GM10847 (cell line): ENCODE data around the gene ANKH.
A peak's percentile ranks its signal among the peaks of the same experiment; 100 is the strongest.

Experiments
- POLR2A ChIP-seq: IDR thresholded peaks from 2 replicates; pipeline ENCODE4 v1.6.1; 2011; ENCODE audit not compliant: insufficient read length; ENCODE audit errors: extremely low read depth

Gene ANKH

DNA sequence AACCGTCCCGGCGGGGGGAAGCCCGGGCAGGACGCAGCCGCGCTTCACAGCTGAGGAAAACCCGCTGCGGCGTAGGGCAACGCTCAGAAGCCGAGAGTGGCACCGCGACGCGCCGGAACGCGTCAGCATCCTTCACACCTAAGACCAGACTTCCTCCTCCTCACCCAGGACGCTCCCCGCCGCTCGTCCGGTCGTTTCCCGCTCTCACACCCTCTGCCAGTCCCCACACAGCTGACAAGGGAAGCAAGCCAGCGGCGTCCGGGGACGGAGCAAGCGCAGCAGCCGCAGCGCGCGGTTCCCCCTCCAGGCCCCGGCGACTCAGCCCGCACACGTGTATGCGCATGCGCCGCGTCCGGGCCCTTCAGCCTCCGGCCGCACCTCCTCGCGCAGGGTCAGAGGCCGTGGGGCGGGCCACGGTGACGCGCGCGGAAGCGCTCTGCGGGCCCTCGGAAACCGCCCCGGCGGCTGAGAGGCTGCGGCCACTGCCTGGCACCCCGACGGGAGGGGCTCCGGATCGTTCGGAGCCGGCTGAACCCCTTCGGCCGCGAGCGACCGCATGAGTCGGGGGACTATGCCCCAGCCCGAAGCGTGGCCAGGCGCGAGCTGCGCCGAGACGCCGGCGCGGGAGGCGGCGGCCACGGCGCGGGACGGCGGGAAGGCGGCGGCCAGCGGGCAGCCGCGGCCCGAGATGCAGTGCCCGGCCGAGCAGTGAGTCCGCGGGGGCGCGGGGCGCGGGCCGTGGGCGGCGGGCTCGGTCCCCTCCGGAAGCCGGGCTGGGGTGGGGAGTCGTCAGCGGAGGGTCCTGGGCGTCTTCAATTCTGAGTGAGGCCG is 207.1 kb downstream of the ANKH start, which contains the start of gene OTULIN:
Gene OTULIN, plus strand, starts transcription at position 449 of the 831 bp plus-strand sequence. Its CDS starts 108 bp downstream, at position 557.
- peak; percentile 84 for TF ChIP-seq POLR2A

DNA sequence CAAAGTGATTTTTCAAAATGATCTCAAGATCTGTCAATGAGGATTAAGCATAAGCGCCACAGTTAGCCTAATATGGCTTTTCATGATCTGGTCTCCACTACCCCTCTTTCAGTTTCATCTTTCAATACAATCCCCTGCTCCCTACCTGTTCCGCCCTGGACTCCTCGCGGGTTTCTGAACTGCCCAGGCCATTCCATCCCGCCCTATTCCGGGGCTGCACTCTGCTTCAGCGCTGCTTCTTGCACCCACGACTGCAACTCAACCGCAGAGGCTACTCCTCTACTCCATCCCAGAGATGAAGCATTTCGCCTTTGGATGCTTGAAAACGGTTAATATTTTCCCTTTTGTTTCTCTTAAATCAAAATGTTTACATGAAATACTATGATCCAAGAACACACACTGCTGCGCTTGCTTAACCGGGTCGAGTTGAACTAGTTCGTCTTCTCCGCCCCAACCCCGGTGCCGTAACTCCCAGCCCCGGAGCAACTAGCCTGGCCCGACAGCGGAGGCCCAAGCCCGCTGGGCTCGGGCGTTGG is 207.8 kb downstream of the ANKH start:
- no peak for TF ChIP-seq POLR2A

DNA sequence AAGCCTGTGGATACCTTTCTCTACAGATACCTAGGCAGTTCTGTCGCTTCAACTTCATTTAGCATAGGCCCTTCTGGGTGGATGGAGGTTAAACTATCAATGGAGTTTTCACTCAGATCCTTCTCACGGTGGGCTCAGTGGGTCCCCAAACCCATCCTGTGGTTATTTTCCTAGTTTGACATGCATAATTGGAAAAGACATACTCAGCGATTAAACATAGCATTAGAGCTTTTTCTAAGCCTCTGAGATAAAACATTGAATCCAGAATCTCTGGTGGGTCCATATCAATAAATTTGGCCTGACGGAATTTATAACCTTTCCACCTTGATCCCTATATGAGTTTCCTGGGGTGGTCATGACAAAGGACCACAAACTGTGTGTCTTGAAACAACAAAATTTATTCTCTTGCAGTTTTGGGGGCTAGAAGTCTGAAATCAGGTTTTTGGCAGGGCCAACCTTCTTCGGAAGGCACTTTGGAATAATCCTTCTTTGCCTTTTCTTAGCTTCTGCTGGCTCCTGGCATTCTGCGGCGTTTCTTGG is 208.8 kb downstream of the ANKH start:
- TF ChIP-seq POLR2A = no peak

DNA sequence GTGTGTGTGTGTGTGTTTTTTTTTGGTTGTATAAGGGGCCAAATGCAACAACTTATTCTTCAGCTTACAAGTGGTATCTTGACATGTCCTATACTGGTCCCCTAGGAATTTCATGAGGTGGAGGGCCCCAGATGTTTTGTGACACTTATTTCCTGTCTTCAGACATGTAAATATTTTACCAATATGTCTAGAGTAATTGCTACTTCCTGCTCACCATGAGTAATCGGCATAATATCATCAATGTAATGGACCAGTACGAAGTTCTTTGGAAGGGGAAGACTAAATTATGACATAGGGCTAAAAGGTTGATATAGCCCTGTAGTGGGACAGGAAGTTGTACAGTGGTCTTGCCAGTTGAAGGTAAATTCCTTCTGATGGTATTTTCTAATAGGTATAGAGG is 210.7 kb downstream of the ANKH start:
- TF ChIP-seq POLR2A = no peak

DNA sequence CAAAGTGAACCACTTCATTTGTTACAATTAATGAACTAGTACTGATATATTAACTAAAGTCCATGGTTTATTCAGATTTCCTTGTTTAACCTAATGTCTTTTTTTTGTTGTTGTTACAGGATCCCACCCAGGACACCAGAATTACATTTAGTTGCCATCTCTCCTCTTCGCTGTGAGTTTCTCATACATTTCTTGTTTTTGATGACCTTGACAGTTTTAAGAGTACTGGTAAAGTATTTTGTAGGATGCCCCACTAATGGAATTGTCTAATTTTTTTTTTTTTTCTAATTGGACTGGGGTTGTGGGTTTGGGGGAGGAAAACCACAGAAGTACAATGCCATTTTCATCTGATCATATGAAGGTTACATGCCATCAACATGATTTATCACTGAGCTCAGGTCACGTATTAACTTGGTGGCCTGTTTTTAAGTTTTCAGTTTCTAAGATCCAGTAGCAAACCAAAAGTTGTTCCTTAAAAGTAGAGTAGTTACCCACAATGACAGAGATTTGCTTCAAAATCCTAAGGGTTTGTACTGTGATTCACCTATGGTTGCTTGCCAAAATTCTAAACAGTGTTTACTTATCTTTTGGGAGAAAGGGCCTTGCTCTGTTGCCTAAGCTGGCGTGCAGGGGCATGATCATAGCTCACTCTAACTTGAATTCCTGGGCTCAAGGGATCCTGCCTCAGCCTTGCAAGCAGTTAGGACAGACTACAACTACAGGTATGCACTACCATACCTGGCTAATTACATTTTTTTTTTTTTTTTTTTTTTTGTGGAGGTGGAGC is 211.6 kb downstream of the ANKH start:
- TF ChIP-seq POLR2A = no peak

DNA sequence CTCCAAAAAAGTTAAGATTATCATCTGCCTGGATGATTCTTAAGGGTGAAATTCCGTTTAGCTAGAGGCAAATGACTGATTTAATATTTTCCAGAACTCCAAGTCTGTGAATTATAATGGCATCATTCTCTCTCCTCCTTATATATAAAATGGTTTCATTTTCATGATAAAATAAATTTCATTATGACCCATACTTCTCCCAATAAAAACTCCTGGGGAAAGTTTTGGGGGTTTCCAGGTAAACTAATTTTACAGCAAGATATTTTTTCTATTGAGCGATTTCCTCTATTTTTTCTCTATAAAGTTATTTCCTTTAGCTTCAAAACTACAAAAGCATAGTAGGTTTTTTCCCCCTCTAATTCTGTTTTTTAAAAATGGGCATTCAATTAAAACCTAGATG is 214.7 kb downstream of the ANKH start:
- TF ChIP-seq POLR2A = no peak

DNA sequence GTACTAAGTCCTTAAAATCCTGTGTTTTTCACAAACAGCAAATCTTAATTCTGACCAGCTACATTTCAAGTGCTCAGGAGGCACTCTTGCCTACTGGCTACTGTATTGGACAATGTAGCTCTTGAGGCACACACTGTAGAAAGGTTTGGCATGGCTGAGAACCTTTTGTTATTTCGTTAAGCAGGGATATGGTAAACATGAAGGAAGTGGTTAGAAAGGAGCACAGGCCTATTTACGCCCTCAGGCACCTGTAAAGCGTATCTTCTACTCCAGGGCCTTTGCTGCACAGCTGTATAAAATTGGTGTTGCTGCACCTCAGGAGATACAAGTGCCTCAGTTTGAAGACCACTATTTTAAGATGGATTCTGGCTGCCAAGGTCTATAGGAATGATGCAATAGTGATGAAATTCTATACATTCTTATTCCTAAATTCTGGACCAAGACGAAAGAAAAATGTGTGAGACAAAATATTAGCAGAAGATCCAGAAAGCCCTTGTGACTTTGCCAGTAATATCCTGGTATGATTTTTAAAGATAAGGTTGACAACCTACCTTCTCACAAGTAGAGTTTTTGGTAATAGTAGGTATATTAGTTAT is 216.3 kb downstream of the ANKH start:
- no peak for TF ChIP-seq POLR2A
